Testis (tissue), 2 donors: ENCODE results near the gene AGPAT1.

Experiments
- POLR2A ChIP-seq: fragments of 450-650 bp; IDR thresholded peaks from one replicate; pipeline ENCODE4 v1.6.1; 2017; ENCODE audit warnings: antibody characterized with exemption, mild to moderate bottlenecking, moderate library complexity
- TF ChIP-seq, protein P1 (sequence below), 3 experiments: fragments of 450-650 bp in 2 of 3; fragments of 200-600 bp in 1 of 3; sonication (generic) in 1 of 3; IDR thresholded peaks; one replicate each; pipeline ENCODE4 v1.5.1; 2016 to 2019; ENCODE audit warnings: antibody characterized with exemption in 3 of 3, mild to moderate bottlenecking in 2 of 3, moderate library complexity in 1 of 3

DNA sequence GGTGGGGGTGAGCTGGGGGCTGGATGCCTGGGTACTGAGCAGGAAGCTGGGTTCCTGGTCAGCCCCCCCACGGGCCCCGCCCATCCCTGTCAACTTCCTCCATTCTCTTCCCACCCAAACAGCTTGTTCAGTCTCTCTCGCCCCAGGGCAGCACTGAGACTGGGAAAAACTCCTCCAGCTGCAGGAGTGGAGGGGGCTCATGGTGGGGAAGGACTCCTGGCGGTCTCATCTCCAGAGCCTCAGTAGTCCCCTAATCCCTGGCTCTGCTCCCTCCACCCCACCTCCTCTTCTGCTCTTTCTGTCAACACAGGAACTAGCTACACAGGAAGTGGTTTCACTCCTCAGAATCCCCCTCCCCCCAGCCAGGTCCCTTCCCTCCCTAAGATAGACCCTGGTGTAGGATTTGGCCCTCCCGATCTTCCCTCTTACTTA lies 16.7 kb upstream of the AGPAT1 start, which contains the start of gene GPSM3:
- TF ChIP-seq, protein P1, sequence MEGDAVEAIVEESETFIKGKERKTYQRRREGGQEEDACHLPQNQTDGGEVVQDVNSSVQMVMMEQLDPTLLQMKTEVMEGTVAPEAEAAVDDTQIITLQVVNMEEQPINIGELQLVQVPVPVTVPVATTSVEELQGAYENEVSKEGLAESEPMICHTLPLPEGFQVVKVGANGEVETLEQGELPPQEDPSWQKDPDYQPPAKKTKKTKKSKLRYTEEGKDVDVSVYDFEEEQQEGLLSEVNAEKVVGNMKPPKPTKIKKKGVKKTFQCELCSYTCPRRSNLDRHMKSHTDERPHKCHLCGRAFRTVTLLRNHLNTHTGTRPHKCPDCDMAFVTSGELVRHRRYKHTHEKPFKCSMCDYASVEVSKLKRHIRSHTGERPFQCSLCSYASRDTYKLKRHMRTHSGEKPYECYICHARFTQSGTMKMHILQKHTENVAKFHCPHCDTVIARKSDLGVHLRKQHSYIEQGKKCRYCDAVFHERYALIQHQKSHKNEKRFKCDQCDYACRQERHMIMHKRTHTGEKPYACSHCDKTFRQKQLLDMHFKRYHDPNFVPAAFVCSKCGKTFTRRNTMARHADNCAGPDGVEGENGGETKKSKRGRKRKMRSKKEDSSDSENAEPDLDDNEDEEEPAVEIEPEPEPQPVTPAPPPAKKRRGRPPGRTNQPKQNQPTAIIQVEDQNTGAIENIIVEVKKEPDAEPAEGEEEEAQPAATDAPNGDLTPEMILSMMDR (IDR thresholded peaks at IDR 0.05): no peak
- TF ChIP-seq POLR2A: no peak
